GM18526 (cell line): ENCODE data around the gene SKP1.

Experiments
- POLR2A ChIP-seq: IDR thresholded peaks from 3 replicates; pipeline ENCODE4 v1.6.1; 2011; ENCODE audit not compliant: insufficient read length; ENCODE audit errors: extremely low read depth

Gene SKP1

GRCh38 chr5:134148986-134149539 lies 27.7 kb downstream of the SKP1 start:
- TF ChIP-seq POLR2A: no peak

- TF ChIP-seq POLR2A: no peak
Measured at GRCh38 chr5:134148316-134148715, 28.4 kb downstream of the SKP1 start.

GRCh38 chr5:134146651-134147518 lies 29.9 kb downstream of the SKP1 start:
- TF ChIP-seq POLR2A: no peak

- no peak for TF ChIP-seq POLR2A
Measured at GRCh38 chr5:134145779-134146581, 30.8 kb downstream of the SKP1 start.

GRCh38 chr5:134145041-134145757 lies 31.6 kb downstream of the SKP1 start:
- TF ChIP-seq POLR2A: no peak

GRCh38 chr5:134143944-134144941 lies 32.5 kb downstream of the SKP1 start:
- no peak for TF ChIP-seq POLR2A

GRCh38 chr5:134143431-134143830 lies 33.3 kb downstream of the SKP1 start:
- TF ChIP-seq POLR2A: no peak

- no peak for TF ChIP-seq POLR2A
Measured at GRCh38 chr5:134142806-134143205, 33.9 kb downstream of the SKP1 start.

- TF ChIP-seq POLR2A: no peak
Measured at GRCh38 chr5:134142052-134142451, 34.7 kb downstream of the SKP1 start.

- TF ChIP-seq POLR2A: no peak
Measured at GRCh38 chr5:134141331-134142050, 35.3 kb downstream of the SKP1 start.

GRCh38 chr5:134140530-134141201 lies 36.1 kb downstream of the SKP1 start:
- TF ChIP-seq POLR2A: peak; percentile 13

- no peak for TF ChIP-seq POLR2A
Measured at GRCh38 chr5:134139891-134140469, 36.8 kb downstream of the SKP1 start.
